ENCODE measurements around the gene NT5DC1.

The NT5DC1 gene

DNA sequence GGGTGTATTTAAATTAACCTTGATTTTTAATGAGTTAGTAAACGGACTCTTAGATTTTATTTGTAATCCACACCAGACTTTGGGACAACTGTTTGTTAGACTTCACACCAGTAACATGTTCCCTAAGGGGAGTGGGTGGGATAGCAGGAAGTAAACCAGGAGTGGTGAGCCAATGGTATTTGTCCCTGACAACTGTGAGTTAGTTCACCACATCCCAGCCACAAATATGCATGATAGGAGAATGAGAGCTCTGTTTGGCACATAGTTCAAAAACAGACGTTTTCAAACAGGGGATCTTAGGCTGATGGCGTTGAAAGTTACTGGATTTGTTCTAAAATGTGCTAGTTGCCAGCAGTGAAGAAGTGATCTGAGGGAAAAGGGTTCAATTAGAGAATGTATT lies 44.0 kb downstream of the NT5DC1 start:
- TF ChIP-seq, protein P1, sequence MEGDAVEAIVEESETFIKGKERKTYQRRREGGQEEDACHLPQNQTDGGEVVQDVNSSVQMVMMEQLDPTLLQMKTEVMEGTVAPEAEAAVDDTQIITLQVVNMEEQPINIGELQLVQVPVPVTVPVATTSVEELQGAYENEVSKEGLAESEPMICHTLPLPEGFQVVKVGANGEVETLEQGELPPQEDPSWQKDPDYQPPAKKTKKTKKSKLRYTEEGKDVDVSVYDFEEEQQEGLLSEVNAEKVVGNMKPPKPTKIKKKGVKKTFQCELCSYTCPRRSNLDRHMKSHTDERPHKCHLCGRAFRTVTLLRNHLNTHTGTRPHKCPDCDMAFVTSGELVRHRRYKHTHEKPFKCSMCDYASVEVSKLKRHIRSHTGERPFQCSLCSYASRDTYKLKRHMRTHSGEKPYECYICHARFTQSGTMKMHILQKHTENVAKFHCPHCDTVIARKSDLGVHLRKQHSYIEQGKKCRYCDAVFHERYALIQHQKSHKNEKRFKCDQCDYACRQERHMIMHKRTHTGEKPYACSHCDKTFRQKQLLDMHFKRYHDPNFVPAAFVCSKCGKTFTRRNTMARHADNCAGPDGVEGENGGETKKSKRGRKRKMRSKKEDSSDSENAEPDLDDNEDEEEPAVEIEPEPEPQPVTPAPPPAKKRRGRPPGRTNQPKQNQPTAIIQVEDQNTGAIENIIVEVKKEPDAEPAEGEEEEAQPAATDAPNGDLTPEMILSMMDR (IDR thresholded peaks at IDR 0.05; ENCODE audit: extremely low read depth, insufficient read depth, missing control alignments) = no peak
- in situ Hi-C loops (cut with MboI; ENCODE audit: low pct_unique_long_range_greater_than_20kb, low sequenced_read_pairs, unreplicated experiment) = no loop called here
- no peak for DNase-seq (ENCODE audit: low spot score)

DNA sequence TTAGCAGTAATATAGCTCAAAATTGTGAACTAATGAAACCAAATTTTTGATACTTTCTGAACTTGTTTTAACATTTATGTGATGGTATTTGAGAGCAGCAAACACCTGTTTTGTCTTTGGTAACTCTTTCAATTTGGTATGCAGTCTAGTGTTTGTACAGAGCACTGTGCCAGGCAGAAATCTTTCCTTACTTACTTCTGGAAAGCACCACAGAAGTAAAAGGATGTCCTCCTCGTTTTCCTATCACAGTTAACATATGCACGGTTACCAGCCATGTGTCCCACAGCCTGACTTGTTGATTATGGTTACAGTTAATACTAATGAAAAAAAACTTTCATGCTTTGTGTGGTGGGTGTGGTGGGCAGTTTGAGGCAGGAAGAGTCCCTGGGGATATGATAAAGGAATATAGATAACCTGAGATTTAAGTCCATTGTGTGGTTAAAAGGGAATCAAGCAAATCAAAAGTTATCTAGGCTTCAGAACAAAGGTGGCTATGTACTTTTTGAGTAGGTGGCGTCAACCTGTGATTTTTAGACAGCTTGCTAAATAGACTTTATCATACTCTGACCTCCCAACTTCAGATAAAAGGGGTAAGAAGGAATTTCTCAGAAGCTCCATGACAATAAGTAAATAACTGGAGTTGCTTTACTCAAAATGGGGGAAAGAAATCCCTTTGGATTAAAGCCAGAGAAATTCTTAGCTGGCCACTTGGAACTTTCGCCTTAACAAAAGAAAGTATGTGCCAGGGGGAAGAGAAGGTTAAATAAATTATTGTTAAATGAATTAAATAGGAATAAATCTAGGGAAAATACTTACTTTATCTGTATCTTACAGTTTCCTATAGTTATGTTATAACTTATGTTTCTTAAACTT lies 45.4 kb downstream of the NT5DC1 start:
- TF ChIP-seq, protein P1 (IDR thresholded peaks at IDR 0.05; ENCODE audit: extremely low read depth, insufficient read depth, missing control alignments) = no peak
- DNase-seq (ENCODE audit: low spot score) = no peak
- in situ Hi-C loops (cut with MboI; ENCODE audit: low pct_unique_long_range_greater_than_20kb, low sequenced_read_pairs, unreplicated experiment) = no loop called here

DNA sequence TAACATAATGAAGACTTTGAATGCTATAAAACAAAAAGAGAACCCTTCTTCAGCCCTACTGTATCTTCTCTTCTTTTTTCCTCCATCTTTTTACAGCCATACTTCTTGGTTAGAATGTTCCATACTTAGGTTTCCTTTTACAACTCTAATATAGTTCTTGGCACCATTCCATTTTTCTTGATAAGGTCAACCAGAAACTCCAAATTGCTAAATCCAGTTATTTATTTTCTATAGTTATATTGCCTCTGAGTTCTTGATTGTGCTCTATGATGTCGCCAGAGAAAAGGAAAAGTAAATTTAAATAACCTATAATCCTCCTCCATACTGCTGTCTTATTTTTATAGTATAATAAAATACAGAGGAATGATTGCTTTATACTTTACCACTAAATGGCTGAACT lies 52.0 kb downstream of the NT5DC1 start:
- TF ChIP-seq, protein P1 (IDR thresholded peaks at IDR 0.05; ENCODE audit: extremely low read depth, insufficient read depth, missing control alignments) = no peak
- DNase-seq (ENCODE audit: low spot score) = no peak
- in situ Hi-C loops (cut with MboI; ENCODE audit: low pct_unique_long_range_greater_than_20kb, low sequenced_read_pairs, unreplicated experiment) = no loop called here

DNA sequence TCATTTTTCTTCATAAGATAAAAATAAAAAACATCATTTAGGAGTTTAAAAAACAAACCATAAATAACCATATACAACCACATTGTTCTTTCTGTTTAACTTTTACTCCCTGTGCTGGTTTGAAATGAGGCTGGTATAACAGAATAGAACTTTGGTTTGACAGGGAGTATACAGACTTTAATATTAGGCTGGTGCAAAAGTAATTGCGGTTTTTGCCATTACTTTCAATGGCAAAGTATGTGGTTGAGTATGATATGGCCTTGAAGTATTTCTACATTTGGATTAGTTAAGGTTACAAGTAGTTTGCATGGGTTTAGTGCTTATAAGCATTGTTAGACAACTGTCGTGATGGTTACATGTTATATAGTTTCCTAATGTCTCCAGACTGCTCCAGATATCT lies 54.2 kb downstream of the NT5DC1 start:
- in situ Hi-C loops (cut with MboI; ENCODE audit: low pct_unique_long_range_greater_than_20kb, low sequenced_read_pairs, unreplicated experiment) = no loop called here

DNA sequence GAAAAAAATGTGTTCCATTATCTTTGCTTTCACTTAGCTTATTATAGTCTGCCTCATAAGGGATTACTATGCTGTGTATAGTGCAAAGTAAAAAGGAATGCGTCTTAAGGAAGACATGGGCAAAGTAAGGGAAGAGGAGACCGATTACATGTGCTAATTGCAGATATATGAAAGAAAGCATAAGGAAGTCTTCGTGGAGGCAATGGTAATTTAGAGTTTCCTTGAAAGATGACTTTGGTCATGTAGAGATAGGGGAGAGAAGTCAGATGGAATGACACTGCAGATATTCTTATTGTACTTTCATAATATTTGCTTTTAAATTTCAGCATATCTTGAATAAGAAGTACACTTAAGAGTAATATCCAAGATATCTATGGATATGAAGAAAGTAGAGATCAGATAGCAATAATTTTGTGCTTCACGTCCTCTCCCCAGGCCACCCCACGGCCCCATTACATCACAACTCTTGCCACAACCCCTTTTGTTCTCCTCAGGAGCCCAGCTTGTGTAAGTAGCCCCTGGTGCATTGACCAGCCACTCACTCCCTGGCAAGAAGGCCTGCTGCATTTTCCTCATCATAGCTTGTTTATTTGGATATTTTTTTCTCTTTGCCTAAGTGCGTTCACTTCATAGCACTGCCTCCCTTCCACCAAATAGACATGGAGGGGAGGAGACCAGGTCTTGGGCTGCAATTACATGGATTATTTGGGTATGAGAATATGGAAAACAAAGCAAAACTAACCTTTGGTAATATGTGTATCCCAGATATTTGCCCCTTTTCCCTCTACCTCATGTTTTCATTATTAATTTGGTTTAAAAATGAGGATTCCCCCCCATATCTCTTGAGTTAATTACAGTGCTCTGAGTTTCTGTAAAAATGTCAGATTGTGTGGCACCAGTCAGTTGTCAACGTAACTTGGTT lies 56.0 kb downstream of the NT5DC1 start:
- TF ChIP-seq, protein P1 (IDR thresholded peaks at IDR 0.05; ENCODE audit: extremely low read depth, insufficient read depth, missing control alignments) = no peak
- in situ Hi-C loops (cut with MboI; ENCODE audit: low pct_unique_long_range_greater_than_20kb, low sequenced_read_pairs, unreplicated experiment) = no loop called here
- DNase-seq (ENCODE audit: low spot score) = no peak

More for the DNA sequence above, 54.2 kb downstream of the NT5DC1 start:
- TF ChIP-seq, protein P1 (IDR thresholded peaks at IDR 0.05; ENCODE audit: extremely low read depth, insufficient read depth, missing control alignments) = no peak
- no peak for DNase-seq (ENCODE audit: low spot score)

DNA sequence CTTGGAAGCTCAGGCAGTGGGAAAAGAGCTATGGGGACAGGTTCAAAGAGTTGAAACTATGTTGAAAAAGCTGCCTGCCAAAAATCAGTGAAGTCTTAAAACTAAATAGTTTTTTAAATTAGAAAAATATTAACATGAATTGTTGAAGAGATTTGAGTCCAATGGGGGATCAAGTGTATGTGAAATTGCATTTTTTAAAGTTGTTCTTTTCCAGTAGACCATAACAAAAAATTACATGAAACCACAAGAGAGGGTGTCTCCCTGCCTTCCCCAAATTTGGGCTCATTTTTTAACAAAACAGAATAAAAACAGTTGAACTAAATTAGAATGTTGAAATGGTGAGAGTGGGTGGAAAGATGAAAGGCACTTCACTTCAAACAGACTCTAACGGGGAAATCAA lies 56.7 kb downstream of the NT5DC1 start:
- in situ Hi-C loops (cut with MboI; ENCODE audit: low pct_unique_long_range_greater_than_20kb, low sequenced_read_pairs, unreplicated experiment) = no loop called here
- TF ChIP-seq, protein P1 (IDR thresholded peaks at IDR 0.05; ENCODE audit: extremely low read depth, insufficient read depth, missing control alignments) = no peak
- DNase-seq (ENCODE audit: low spot score) = no peak
